Stimulated activated CD4-positive, alpha-beta T cell treated with anti-CD3 and anti-CD28 coated beads, Interleukin-1b, Interleukin-23, amount 100 ng/mL, for 1 hour (primary cell): ENCODE measurements around the gene KCTD12.
A peak's percentile ranks its signal among the peaks of the same experiment; 100 is the strongest.
"Not testable (repeated sequence)": the region's sequence is repeated elsewhere in the genome, so short reads cannot be mapped to it uniquely, and the experiment has no call there.

Experiments used
- DNase-seq, 2 donors: peaks; one replicate each; pipeline ENCODE4 v3.0.0-alpha.2; 2020; ENCODE audit warnings: low read depth in 2 of 2

The KCTD12 gene

DNA sequence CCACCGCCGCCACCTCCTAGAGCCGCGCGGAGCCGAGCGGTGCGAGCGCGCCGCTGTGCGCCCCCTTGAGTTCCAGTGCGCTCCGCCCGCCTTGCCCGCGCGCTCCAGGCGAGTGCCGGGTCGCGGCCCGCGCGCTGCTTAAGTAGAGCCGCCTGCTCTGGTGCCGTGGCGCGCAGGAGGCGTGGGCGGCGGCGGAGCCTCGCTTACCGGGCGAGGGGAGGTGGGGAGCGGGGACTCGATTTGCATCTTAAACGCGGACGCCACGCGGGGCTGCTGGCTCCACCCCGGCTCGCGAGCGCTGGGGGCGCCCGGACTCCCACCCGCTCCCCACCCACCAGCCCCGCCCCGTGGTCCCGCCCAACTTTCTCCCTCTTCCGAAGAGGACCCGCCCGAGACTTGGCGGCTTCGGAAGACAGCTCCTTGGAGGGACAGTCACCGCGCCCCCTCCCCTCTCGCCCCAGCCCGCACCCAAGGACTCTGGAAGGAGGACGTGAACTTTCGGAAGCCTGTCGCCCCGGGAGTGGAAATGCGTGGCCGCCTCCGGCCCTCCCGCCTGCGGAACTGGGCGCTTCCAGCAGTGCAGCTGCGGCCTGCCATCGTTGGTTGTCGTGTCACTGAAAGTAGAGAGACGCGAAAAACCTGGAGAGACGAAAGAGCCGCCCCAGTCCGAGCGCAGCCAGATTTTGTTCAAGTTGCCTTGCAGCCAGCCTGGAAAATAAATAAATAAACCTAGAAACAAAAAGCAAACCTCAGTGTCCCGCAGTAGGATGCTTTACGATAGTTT lies at the start of gene KCTD12:
KCTD12 (minus strand) TSS at position 114 of the 784 bp plus-strand sequence. CDS start 257 bp downstream, outside the sequence.
- peak; percentile 32 to 59 for DNase-seq

DNA sequence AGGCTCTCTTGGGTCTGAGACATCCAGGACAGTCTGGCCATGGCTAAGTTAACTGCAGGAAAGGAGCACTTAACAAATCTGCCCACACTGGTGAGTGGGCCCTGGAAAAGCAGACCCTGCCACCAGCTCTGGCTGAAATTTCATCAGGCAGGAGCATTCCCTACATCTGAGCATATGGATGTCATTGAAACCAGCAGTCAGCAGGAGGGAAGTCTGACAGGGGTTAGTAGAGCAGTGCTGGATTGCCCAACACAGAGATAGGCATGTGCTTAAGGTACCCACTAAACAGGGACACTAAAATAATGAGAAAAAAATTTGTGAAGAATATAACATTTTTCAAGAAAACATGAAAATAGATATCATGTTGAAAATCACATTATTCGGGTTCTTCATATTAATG lies 48.5 kb upstream of the KCTD12 start:
- DNase-seq = no peak

DNA sequence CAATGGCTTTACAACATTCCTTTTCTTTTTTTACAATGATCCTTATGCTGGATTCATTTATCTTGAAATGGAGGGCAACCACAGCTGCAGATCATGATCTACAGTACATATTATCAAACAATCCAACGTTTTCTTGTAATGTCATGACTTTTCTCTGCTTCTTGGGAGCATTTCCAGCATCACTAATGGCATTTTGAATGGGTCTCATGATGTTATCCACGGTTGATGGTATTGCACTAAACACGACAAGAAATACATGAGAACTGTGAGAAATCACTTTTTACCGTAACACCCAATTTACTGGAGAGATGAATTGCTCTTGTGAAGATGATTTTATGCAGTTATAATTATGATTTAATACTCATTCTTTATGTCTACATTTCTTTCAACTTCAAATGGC lies 45.9 kb upstream of the KCTD12 start:
- DNase-seq = no peak

DNA sequence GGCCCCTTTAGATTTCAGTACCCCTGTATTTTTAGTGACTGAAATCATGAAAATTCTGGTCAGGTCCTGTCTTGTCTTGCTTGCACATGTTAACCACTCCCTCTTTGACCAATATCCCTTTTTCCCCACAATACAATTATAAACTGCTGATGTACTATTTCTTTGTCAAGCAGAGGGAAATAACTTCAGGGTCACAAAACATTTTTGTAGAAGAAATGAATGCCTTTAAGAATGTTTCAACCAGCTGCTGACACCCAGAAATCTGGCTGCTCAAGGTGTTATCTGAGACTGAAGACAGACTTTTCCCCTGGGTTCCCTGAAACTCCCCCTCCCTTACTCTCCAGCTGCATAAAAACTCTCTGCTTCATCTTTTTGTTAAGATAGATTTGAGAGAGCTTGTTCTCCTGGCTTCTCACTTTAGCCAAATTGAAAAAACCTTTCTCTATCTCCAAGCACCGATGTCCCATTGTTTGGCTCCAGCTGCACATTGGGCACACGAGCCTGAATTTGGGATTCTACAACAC lies 43.7 kb upstream of the KCTD12 start:
- DNase-seq = no peak

DNA sequence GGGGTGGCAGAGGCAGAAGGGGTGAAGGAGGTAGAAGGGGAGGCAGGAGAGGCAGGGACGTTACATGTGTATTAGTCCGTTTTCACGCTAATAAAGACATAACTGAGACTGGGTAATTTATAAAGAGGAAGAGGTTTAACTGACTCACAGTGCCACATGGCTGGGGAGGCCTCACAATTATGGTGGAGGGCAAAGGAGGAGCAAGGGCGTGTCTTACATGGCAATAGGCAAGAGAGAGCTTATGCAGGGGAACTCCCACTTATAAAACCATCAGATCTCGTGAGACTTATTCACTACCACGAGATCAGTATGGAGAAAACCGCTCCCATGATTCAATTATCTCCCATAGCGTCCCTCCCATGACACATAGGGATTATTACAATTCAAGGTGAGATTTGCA lies 43.1 kb upstream of the KCTD12 start:
- DNase-seq = no peak

DNA sequence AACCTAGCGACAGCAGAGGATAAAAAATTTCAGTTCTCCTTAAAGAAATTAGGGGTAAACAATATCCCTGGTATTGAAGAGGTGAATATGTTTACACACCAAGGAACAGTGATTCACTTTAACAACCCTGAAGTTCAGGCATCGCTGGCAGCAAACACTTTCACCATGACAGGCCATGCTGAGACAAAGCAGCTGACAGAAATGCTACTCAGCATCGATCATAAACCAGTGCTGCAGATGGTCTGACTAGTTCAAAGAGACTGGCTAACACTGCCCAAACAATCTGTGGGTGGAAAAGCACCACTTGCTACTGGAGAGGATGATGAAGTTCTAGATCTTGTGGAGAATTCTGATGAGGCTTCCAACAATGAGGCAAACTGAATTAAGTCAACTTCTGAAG lies 42.3 kb upstream of the KCTD12 start:
- no peak for DNase-seq

DNA sequence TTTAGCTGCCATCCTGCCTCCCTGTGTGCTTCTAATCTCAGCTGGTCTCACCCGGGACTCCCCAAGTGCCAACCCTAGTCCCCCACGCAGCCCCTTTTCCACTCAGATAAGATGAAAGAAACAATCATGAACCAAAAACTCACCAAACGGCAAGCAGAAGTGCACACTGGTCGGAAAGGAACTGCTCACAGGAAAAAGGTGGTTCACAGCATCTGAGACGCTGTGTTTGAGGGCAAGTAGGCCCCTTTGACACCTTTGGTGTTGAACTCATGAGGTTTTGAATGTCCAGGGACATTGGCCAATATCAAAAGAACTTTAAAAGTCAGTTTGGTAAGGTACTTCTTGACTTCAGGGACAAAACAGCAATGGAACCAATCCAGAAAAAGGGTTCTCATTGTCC lies 41.8 kb upstream of the KCTD12 start:
- no peak for DNase-seq

DNA sequence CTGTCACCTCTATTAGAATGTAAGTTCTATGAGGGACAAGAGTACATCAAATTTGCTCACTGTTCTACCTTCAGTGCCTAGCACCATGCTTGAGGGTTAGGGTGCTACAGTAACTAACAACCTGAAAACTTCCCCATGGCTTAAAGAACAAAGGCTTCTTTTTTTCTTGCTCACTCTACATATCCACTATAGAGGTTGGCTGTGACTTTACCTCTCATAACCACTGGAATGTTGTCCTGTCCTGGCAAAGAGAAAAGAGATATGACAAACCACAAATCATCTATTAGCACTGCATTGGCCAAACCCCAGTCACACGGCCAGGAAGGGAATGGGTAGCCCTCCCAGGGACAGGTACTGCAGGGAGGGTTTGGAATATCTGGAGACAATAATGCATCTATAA lies 38.9 kb upstream of the KCTD12 start:
- DNase-seq = no peak

DNA sequence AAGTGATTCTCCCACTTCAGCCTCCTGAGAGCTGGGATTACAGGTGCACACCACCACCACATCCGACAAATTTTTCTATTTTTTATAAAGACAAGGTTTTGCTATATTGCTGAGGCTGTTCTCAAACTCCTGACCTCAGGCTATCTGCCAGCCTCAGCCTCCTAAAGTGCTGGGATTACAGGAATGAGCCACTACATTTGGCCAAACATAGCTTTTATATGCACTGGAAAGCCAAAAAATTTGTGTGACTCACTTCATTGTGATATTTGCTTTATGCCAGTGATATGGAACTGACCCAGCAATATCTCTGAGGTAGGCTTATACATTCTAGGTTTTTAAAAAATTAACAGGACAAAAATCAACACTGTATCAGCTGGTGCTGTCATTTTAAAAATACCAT lies 35.3 kb upstream of the KCTD12 start:
- DNase-seq = no peak

DNA sequence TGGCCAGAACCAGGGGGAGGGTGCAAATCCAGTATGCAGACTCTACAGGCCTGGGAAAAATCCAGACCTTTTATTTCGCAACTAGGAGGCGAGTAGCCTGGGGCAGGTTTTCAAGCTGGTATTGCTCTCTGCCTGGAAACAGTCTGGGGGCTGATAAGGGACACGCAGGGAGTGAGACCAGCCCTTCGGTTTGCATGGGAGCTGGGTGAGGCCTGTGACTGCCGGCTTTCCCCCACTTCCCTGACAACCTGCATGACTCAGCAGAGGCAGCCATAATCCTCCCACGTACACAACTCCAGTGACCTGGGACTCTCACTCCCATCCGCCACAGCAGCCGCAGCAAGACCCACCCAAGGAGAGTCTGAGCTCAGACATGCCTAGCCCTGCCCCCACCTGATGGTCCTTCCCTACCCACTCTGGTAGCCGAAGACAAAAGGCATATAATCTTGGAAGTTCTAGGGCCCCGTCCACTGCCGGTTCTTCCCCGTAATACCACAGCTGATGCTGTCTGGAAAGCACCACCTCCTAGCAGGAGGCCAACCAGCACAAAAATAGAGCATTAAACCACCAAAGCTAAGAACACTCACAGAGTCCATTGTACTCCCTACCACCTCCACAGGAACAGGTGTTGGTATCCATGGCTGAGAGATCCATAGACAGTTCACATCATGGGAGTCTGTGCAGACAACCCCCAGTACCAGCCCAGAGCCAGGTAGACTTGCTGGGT lies 31.7 kb upstream of the KCTD12 start:
- DNase-seq = not testable (repeated sequence)

DNA sequence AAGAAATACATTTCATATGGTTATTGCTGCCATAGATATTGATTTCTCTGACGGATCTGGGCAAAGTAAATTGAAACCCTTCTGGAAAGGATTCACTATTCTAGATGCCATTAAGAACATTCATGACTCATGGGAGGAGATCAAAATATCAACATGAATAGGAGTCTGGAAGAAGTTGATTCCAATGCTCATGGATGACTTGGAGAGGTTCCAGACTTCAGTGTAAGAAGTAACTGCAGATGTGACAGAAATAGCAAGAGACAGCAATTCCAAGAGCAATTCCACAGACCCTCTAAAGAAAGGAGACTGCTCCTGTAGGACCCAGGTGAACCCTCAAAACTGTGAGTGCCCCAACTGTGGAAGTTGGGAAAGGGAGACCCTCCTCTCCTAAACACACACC lies 30.9 kb upstream of the KCTD12 start:
- DNase-seq = no peak

DNA sequence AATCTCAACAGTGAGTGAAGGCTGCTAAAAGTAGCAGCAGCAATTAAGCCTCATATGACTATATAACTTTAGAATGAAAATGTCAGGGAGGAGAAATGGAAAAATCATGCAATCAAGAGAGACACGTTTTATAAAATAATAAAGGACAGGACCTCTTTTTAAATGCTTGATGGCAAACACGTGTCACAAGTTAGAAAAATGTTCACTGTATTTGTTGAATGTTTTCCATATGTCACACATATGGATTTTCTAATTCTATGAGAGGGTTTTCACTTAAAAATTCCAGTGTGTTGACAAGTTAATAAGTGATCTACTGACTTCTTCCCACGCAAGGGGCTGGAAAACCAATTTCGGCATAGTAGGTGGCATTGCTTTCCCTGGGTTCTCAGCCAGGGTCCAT lies 27.7 kb upstream of the KCTD12 start:
- no peak for DNase-seq

DNA sequence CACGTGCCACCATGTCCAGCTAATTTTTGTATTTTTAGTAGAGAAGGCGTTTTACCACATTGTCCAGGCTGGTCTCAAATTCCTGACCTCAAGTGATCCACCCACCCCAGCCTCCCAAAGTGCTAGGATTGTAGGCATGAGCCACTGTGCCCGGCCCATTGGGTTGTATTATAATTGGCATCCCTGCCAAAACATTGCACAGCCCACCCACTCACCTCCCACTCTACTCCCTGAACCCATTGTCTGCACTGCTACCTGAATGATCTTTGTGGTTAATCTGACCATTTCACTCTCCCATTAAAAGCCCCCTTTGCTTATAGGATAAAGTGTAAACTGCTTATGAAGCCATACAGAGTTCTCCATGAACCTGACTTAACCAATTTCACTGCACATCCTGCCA lies 26.3 kb upstream of the KCTD12 start:
- no peak for DNase-seq

DNA sequence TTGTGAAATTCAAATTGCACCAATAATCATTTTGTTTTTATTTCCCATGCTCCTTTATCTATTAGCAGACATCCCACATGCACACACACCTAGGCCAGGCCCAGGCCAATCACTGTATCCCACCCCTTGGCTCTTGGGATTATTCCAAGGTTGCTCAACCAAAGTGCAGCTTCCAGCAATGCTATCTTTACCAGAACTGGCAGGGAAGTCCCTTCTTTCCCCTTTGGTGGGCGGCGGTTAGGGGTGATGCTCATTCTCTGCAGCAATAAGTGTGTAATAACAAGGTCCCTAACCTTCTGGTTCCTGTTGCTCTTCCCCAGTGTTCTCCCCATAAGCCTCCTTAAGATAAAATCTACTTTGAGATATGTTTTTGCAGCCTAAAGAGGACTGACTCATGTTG lies 18.3 kb upstream of the KCTD12 start:
- DNase-seq = no peak

DNA sequence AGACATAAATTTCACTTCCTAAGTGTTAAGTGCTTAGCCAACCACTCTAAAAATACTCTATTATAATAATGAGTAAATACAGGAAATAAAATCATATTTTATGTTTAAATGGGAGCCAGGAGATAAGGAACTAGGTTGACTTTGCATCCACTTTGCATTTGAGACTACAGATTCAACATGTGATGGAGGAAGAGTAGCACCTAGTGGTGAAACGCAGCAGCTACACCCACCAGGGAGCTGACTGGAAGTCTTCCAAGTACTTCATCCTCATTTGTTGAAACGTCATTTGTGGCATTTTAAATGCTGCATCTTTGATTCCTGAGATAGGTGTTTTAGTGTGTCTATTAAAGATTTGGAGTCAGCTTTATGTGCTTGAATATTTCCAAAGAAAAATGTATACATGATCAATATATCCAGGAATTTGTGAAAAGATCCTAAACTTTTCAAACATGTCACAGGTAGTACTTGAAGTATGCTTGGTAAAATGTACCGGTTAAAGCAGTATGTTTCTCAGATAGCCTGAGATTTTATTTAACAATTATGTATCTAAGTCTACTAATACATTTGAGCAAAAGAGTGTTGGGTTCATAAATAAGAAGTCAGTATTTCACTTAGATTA lies 17.4 kb upstream of the KCTD12 start:
- DNase-seq = peak; percentile 25 to 34

DNA sequence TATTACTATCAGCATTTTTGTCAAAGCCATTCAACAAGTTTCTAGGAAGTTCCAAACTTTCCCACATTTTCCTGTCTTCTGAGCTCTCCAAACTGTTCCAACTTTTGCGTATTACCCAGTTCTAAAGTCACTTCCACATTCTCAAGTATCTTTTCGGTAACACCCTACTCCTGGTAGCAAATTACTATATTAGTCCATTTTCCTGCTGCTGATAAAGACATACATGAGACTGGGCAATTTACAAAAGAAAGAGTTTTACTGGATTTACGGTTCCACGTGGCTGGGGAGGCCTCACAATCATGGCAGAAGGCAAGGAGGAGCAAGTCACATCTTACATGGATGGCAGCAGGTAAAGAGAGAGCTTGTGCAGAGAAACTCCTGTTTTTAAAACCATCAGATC lies 12.9 kb upstream of the KCTD12 start:
- not testable (repeated sequence) for DNase-seq

DNA sequence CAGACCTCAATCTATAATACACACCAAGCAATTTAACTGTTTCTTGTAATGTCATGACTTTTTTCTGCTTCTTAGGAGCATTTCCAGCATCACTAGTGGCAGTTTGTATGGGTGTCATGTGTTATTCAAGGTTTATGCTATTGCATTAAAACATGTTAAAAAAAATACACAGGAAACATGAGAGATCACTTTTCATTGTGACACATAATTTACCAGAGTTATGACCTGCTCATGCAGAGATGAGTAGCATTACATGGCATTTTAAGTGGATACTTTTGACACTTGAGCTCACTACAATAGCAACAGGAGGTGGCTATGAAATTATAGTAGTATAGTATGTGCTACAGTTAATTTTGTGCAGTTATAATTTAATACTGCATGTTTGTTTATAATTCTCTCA lies 11.0 kb upstream of the KCTD12 start:
- DNase-seq = not testable (repeated sequence)

DNA sequence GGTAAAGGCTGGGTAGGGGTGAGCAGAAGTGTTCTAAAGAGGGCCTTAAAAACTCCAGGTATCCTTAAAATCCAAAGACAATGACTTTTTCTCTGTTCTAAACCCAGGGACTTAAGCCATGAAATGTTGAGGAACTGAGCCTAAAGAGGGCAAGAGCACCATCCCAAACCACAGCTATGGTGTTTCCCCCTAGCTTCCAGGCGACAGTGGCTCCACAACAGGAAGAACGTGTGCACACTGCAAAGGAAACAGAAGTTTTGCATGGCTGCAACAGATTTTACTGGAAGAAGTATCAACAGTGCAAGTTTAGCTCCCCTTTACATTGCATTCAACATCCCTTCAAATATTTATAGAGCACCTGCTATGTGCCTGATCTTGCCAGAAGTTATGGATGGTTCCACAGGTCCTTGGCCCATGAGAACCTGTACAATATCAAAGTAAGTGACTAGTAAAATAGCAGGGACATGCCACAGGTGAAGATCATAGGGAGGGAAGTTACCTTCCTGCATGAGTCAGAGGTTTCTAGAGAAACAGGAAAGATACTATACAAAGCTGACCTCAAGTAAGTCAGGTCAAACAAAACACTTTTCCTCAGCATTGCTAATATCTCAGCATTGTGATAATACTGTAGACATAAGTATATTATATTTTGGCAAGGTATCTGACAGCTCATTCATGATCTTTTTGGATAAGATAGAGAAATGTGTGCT lies 8.4 kb upstream of the KCTD12 start:
- DNase-seq = no peak

DNA sequence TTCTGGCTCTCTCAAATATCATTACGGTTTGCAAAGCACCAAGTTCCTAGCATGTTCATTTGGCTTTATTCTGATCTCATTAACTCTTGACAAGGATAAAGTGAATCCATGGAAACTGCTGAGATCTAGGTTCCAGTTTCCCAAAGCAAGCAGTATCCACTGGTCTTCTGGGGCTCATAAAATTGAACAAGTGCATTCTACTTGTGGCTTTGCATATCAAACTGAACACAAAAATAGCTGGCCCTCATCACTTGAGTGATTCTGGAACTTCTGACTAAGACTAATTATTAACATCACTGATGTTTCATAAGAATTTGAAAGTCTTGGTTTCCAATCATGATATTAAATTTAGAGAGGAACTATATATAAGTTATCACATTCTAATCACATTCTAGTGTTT lies 6.3 kb upstream of the KCTD12 start:
- DNase-seq = no peak

DNA sequence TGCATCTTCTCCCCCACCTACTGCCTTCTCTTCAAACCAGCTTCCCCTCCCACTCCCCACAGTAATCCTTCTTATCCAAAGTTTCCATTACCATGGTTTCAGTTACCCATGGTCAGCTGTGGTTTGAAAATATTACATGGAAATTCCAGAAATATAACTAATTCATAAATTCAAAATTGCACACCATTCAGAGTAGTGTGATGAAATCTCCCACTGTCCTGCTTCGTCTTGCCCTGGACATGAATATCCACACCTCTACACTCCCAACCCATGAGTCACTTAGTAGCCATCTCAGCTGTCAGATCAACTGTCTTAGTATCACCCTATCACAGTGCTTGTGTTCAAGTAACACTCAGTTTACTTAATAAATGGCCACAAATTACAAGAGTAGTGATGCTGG lies 3.8 kb upstream of the KCTD12 start:
- no peak for DNase-seq

DNA sequence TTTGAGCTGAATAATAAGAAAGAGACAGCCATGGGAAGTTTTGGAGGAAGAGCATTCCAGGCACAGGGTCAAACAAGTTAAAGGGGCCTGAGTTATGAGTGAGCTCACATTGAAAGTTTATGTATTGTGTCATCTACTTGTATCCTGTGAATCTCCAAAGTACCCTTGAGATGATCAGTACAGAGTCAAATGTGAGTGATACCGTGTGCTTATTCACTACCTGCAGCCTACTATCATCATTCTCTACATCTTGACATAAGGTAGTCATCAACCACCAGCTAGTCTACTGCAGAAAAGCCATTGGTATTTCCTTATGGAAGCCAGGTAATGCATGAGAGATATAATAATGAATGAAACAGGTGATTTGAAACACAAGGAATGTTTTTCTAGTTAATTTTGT lies 3.0 kb upstream of the KCTD12 start:
- no peak for DNase-seq

DNA sequence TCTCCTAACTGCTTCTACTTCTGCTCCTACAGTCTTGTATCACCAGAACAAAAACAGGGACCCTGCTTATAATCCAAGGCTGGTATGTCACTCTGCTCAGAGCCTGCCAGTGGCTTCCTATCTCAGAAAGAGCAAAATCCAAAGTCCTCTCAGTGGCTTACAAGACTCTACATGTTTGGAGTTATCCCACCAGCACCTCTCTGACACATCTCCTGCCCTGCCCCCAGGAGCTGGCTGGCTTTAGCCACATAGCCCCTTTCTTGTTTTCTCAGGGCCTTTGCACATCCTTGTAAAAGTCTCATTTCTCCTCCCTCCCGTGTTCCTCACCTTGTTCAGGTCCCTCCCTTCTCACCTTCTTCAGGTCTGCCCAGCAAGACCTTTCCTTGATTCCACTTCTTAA lies 2.2 kb upstream of the KCTD12 start:
- DNase-seq = no peak
